Measurements from ENCODE around the gene FAM20C. TPM values are rescaled to one million over a fixed set of nuclear protein-coding genes. Genes with fewer than 3 reads are reported as not detected.
A peak's percentile ranks its signal among the peaks of the same experiment; 100 is the strongest.

The FAM20C gene
- total RNA-seq, 4 donors from 2014 or later = 46.5 to 79.2 (median 69.8) TPM

DNA sequence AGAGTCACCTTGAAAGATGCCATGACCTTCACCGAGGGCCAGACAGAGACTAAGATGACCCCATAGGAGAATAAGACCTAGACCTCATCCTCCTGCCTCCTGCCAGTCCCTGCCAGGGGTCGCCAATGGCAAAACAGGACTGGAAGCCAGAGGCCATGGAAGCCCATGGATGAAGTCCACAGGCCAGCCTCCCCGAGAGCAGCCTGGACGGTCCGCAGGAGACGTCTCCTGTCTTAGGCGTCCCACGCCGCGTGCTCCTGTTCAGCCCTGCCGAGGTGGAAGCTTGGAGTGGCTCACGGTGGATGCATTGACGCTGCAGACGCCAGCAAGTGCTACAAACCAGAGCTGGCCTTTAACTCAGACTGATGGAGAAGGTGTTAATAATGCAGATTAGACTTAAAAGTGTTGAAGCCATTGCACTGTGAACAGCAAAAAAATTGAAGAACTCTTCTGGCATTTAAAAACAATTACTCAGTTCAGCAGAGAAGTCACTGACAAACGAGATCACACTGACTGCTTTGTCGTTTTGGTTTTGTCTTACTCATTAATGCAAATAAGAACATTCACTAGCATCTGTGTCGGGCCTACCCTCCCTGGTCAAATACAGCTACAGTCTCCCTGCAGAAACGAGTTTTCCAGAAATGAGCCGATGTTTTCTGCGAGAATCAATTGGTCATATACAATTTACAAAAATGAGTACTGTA lies 38.1 kb upstream of the FAM20C start:
- Histone ChIP-seq H3K4me1 (peaks cover 7 to 50% (median 40%) of the 10 kb centered on the region in 4 donors), H3K4me3 (no peak overlapping the region), H3K9me3 (no peaks in the 10 kb centered on the region), H3K27ac (replicated peaks in 1 of 4) (peak overlapping the region in 1 of 4 donors; percentile 44), H3K27me3 (no peaks in the 10 kb centered on the region), H3K36me3 (no peaks in the 10 kb centered on the region)
- DNase-seq (ENCODE audit: extremely low spot score) = no peak
- intact Hi-C loops (cut with DNase I) = no loop called here
- TF ChIP-seq POLR2A (IDR thresholded peaks at IDR 0.05; ENCODE audit: low read depth) (no peak), POLR2AphosphoS5 (IDR thresholded peaks at IDR 0.05) (no peak), CTCF (IDR thresholded peaks at IDR 0.05) (no peak), EP300 (IDR thresholded peaks at IDR 0.05) (no peak)
- WGBS = 79% methylated on average over 18 of the region's 20 CpGs

DNA sequence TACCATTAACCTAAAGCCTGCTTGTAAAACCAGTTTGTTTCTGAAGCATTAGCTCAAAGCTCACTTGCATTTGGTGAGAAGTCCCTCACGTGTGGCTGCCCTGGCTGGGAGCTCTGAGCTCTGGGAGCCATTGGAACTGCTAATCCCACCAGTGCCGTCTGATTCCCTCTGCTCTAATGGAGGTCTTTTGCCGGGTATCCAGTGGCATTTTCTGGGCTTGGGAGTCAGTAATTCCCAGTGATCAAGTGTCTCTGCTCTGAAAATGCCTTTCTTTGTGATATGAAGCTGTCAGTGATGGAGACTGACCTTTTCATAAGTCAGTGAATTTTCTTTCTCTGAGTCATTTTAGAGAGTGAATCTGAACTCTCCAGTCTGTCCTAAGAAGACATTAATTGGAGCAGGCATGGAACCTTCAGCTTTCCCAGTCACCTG lies 36.9 kb upstream of the FAM20C start:
- intact Hi-C loops (cut with DNase I) = no loop called here
- peaks cover 0 to 49% (median 30%) of the 10 kb centered on the region in 4 donors for H3K4me1 ChIP-seq
- TF ChIP-seq POLR2AphosphoS5 (IDR thresholded peaks at IDR 0.05) (no peak), POLR2A (IDR thresholded peaks at IDR 0.05; ENCODE audit: low read depth) (no peak), EP300 (IDR thresholded peaks at IDR 0.05) (no peak), CTCF (IDR thresholded peaks at IDR 0.05) (no peak)
- no peaks in the 10 kb centered on the region for H3K9me3 ChIP-seq
- H3K4me3 ChIP-seq = no peak overlapping the region
- no peaks in the 10 kb centered on the region for H3K36me3 ChIP-seq
- H3K27me3 ChIP-seq = no peaks in the 10 kb centered on the region
- 27% methylated on average over 3 of the region's 3 CpGs for WGBS
- no peak for DNase-seq (ENCODE audit: extremely low spot score)
- peak overlapping the region in 3 of 4 donors; percentile 28 to 59 (median 49) for H3K27ac ChIP-seq (replicated peaks in 1 of 4)

DNA sequence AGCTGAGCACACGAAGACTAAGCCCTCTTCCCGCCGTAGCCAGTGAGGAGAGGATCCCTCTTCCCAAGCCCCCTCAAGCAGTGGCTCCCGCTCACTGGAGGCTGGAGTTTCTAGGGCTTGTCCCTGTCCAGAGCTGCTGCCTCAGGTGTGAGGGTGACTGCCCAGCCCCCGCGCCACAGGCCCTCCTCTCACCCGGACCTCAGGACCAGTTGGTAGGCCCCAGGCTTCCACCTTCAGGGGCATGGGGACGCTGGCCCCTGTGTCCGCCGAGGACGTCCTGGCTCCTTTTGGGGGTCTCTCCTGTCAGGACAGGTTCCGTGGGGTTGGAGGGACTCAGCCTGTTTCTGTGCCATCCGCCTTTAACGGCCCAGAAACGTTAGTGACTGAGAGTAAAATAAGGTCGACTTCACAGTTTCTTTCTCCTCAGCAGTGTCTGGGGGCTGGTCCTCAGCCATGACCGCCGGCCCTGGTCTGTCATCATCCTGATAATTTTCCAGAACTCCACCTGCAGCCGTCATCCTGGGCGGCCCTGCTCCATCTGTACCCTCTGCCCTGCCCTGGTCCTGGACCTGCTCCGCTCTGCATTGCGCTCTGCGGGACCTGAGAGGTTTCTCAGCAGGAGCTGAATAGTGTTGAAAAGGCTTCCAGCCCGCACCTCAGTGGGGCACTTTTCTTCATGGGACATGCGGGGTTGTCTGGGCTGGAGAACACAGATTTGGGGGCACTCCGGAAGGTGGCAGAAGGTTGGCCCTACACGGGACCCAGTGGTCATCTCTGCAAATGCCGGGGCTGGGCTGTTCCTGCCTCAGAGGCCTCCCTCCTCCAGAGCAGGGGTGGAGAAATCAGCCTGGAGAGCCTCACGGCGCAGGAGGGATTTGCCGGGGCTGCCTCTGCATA lies 36.0 kb upstream of the FAM20C start:
- TF ChIP-seq POLR2AphosphoS5 (IDR thresholded peaks at IDR 0.05) = no peak
- TF ChIP-seq CTCF (IDR thresholded peaks at IDR 0.05) = no peak
- TF ChIP-seq POLR2A (IDR thresholded peaks at IDR 0.05; ENCODE audit: low read depth) = no peak
- no peak for TF ChIP-seq EP300 (IDR thresholded peaks at IDR 0.05)
- WGBS = 68% methylated on average over 25 of the region's 31 CpGs
- no peak for DNase-seq (ENCODE audit: extremely low spot score)
- Histone ChIP-seq H3K4me1 (peaks cover 0 to 47% (median 29%) of the 10 kb centered on the region in 4 donors), H3K9me3 (no peaks in the 10 kb centered on the region), H3K27me3 (peaks cover 0 to 2% (median 0%) of the 10 kb centered on the region in 4 donors), H3K27ac (replicated peaks in 1 of 4) (peak overlapping the region in 3 of 4 donors; percentile 28 to 59 (median 49)), H3K4me3 (no peak overlapping the region), H3K36me3 (no peaks in the 10 kb centered on the region)
- intact Hi-C loops (cut with DNase I) = no loop called here

DNA sequence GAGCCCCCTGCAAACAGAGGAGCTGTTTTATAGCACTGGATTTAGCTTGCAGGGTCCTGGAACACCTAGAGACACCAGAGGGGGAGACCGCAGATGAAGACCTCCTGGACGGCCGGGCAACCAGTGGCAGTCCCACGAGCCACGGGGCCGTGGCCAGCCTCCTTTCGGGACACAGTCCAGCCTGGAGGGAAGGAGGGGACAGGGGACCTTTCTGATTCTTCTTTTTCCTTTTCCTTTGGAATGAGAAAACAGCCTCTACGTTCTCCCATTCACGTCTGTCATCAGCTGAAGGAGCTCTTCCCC lies 35.4 kb upstream of the FAM20C start:
- H3K9me3 ChIP-seq = no peaks in the 10 kb centered on the region
- TF ChIP-seq POLR2AphosphoS5 (IDR thresholded peaks at IDR 0.05) (no peak), CTCF (IDR thresholded peaks at IDR 0.05) (no peak), POLR2A (IDR thresholded peaks at IDR 0.05; ENCODE audit: low read depth) (no peak), EP300 (IDR thresholded peaks at IDR 0.05) (no peak)
- intact Hi-C loops (cut with DNase I) = no loop called here
- no peak for DNase-seq (ENCODE audit: extremely low spot score)
- WGBS = 81% methylated on average over 9 of the region's 9 CpGs
- H3K4me1 ChIP-seq = peaks cover 0 to 47% (median 29%) of the 10 kb centered on the region in 4 donors
- H3K4me3 ChIP-seq = no peak overlapping the region
- no peaks in the 10 kb centered on the region for H3K36me3 ChIP-seq
- peaks cover 0 to 3% (median 0%) of the 10 kb centered on the region in 4 donors for H3K27me3 ChIP-seq
- H3K27ac ChIP-seq (replicated peaks in 1 of 4) = no peak overlapping the region
